PC-3 (cell line): ENCODE data around the gene GFY.

Experiments
- EZH2 ChIP-seq: fragments of 300-600 bp; sonication (generic); IDR thresholded peaks from one replicate; pipeline ENCODE4 v1.6.1; 2017; ENCODE audit warnings: antibody characterized with exemption, mild to moderate bottlenecking, low read length; ENCODE audit not compliant: unreplicated experiment
- EZH2phosphoT487 ChIP-seq: fragments of 300-600 bp; sonication (generic); IDR thresholded peaks from 2 replicates; pipeline ENCODE4 v1.6.1; 2018; ENCODE audit warnings: mild to moderate bottlenecking, antibody characterized with exemption, low read length, borderline replicate concordance
- TF ChIP-seq, protein P1 (sequence below): fragments of 300-600 bp; sonication (generic); conservative IDR thresholded peaks from 2 replicates; pipeline ENCODE4 v1.5.1; 2017; ENCODE audit warnings: antibody characterized with exemption, low read depth, mild to moderate bottlenecking, low read length

DNA sequence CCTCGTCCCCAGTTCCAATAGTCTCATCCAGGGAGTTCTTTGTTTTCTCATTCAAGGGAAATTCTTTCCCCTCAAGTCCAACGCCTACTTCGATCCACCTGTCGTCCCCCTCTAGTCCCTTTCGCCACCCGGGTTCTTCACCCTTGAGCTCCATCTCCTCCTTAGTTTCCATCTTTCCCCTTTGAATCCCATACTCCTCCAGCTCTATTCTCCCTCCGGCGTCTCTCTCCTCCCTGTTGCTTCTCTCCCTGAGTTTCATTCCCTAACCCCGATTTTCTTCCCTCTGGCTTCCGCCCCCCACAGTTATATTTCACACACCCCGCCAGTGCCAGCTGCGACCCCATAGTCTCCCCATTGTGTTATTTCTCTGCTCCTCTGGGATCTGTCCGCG lies 16.8 kb downstream of the GFY start:
- TF ChIP-seq, protein P1, sequence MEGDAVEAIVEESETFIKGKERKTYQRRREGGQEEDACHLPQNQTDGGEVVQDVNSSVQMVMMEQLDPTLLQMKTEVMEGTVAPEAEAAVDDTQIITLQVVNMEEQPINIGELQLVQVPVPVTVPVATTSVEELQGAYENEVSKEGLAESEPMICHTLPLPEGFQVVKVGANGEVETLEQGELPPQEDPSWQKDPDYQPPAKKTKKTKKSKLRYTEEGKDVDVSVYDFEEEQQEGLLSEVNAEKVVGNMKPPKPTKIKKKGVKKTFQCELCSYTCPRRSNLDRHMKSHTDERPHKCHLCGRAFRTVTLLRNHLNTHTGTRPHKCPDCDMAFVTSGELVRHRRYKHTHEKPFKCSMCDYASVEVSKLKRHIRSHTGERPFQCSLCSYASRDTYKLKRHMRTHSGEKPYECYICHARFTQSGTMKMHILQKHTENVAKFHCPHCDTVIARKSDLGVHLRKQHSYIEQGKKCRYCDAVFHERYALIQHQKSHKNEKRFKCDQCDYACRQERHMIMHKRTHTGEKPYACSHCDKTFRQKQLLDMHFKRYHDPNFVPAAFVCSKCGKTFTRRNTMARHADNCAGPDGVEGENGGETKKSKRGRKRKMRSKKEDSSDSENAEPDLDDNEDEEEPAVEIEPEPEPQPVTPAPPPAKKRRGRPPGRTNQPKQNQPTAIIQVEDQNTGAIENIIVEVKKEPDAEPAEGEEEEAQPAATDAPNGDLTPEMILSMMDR = no peak
- TF ChIP-seq EZH2 = no peak
- no peak for TF ChIP-seq EZH2phosphoT487
